AG04449 (cell line): ENCODE measurements around the gene STK32A.

Source experiments
- CTCF ChIA-PET: fragments of 350-600 bp; formaldehyde crosslinking; extraction: SDS; loops from one replicate; lab custom pipeline; 2021; ENCODE audit warnings: antibody characterized with exemption; lab: Yijun Ruan, JAX
- POLR2A ChIA-PET: fragments of 400-600, 350-600 bp; formaldehyde crosslinking; extraction: SDS; loops from one replicate; lab custom pipeline; 2020; ENCODE audit warnings: antibody characterized with exemption, inconsistent platforms; lab: Yijun Ruan, JAX
- DNase-seq: peaks from one replicate; pipeline ENCODE4 v3.0.0-alpha.2; 2010; ENCODE audit warnings: low read depth, low spot score
- H3K4me3 ChIP-seq: 2 replicates; pipeline ENCODE4 v1.5.1; 2011; ENCODE audit warnings: low read depth, mild to moderate bottlenecking, control low read depth, low read length
- TF ChIP-seq, protein P1 (sequence below): IDR thresholded peaks from one replicate; pipeline ENCODE4 v1.5.1; 2011; ENCODE audit warnings: mild to moderate bottlenecking, moderate library complexity, low read length, control low read depth, inconsistent platforms; ENCODE audit not compliant: insufficient read depth; ENCODE audit errors: missing control alignments

Gene STK32A

DNA sequence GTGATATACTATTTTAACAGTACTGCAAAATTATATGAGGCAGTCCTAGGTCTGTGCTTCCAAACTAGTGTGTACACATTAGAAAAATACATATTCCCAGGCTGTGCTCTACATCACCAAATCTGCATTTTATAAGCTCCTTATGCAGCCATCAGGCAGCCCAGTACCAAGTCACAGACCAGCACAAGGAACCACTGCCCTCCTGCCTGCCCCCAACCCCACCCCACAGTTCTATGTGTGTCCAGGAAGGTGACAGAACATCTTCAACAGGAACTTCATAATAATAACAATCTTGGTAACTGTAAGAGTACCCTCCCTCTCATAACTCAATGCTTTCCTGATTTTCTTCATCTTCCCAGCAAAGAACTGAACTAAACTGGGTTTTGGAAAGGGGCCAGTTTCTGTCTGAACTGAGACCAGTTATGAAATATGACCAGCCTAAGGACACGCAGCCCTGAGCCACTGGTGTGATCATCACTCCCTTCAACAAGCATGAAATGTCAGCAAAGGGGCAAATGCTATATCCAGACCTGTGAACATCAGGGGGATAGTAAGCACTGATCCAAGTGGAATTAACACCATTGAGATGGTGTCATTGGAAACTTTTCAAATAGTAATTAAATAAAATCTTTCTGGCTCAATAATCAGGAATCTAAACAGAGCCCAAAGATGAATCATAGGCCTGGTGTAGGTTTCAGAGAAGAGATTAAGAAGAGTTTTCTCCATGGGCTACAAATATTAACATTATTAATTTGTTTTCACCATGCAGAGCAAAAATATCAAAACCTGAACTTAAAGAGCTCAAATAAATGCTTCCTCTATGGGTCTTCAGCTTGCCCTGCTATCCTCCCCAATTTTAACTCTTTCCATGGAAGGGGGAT is 192.9 kb downstream of the STK32A start:
- DNase-seq, result no peak
- ChIA-PET POLR2A (interaction anchor here (0.7 kb wide), 1 partner anchor 11 kb away, joined by 3 read pairs; no protein-coding TSS in a partner anchor), CTCF (interaction anchor here (1.1 to 3.9 kb wide), 4 partner anchors 7 to 329 kb away, joined by 3 to 21 read pairs (median 4); no protein-coding TSS in a partner anchor)
- TF ChIP-seq, protein P1, sequence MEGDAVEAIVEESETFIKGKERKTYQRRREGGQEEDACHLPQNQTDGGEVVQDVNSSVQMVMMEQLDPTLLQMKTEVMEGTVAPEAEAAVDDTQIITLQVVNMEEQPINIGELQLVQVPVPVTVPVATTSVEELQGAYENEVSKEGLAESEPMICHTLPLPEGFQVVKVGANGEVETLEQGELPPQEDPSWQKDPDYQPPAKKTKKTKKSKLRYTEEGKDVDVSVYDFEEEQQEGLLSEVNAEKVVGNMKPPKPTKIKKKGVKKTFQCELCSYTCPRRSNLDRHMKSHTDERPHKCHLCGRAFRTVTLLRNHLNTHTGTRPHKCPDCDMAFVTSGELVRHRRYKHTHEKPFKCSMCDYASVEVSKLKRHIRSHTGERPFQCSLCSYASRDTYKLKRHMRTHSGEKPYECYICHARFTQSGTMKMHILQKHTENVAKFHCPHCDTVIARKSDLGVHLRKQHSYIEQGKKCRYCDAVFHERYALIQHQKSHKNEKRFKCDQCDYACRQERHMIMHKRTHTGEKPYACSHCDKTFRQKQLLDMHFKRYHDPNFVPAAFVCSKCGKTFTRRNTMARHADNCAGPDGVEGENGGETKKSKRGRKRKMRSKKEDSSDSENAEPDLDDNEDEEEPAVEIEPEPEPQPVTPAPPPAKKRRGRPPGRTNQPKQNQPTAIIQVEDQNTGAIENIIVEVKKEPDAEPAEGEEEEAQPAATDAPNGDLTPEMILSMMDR, result no peak
- no peak overlapping the region for H3K4me3 ChIP-seq

DNA sequence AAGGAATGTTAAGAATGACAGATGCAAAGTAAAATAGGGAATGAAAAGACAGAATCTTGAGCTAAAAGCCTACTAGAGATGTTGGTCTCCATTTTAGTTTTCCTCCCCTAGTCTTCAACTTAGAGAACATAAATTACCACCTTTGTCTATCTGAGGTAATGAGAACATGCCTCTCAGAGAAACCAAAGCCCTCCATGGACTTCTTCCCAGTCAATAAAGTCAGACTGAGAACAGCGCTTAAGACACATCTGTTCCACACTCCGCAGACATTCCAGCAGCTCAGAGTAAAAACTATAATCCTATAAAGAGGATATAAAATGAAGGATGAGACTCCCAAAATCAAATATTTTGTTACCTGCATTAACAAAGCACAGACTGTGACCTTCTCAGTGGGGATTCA is 195.8 kb downstream of the STK32A start:
- no peak overlapping the region for H3K4me3 ChIP-seq
- ChIA-PET CTCF (interaction anchor here (0.8 to 1.4 kb wide), 6 partner anchors 10 to 151 kb away, joined by 3 to 4 read pairs (median 3); no protein-coding TSS in a partner anchor), POLR2A (interaction anchor here (0.6 kb wide), 1 partner anchor 27 kb away, joined by 4 read pairs; no protein-coding TSS in a partner anchor)
- no peak for DNase-seq
- TF ChIP-seq, protein P1, result no peak

GRCh38 chr5:147431586-147431985 is 196.8 kb downstream of the STK32A start:
- POLR2A ChIA-PET, result no interaction called here
- CTCF ChIA-PET, result interaction anchor here (0.8 to 1.3 kb wide), 4 partner anchors 9 to 145 kb away, joined by 3 to 4 read pairs (median 4); no protein-coding TSS in a partner anchor
- no peak overlapping the region for H3K4me3 ChIP-seq
- TF ChIP-seq, protein P1, result no peak
- no peak for DNase-seq

DNA sequence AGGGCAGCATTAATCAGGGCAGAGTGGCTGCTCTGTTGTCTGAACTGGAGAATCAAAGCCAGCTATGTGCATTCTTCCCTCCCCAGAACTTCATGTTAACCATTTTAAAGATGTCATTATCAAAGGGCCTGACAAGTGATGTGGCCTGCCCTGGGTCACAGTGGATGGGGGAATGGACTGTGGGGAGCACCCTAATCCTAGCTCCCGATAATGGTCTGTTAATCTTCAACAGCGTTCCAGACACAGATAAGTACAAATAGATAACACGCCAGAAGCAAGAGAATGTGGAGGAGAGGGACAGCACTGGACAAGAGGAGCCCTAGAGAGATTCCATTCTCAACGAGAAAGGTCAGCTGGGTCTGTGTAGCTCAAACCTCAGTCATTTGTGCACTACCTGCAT is 197.5 kb downstream of the STK32A start:
- ChIA-PET CTCF (no interaction called here), POLR2A (no interaction called here)
- DNase-seq, result no peak
- H3K4me3 ChIP-seq, result no peak overlapping the region
- TF ChIP-seq, protein P1, result no peak

- ChIA-PET CTCF (interaction anchor here (1.0 to 1.7 kb wide), 6 partner anchors 8 to 145 kb away, joined by 3 to 5 read pairs (median 3); no protein-coding TSS in a partner anchor), POLR2A (no interaction called here)
- TF ChIP-seq, protein P1, result no peak
Observed at GRCh38 chr5:147434049-147434448, 199.2 kb downstream of the STK32A start.

GRCh38 chr5:147436596-147436995 is 201.8 kb downstream of the STK32A start:
- no peak for DNase-seq
- ChIA-PET CTCF (interaction anchor here (1.6 to 1.7 kb wide), 2 partner anchors 122 to 142 kb away, joined by 4 to 8 read pairs; no protein-coding TSS in a partner anchor), POLR2A (no interaction called here)
- no peak overlapping the region for H3K4me3 ChIP-seq
- TF ChIP-seq, protein P1, result no peak

More at GRCh38 chr5:147434049-147434448, 199.2 kb downstream of the STK32A start:
- DNase-seq, result no peak
- H3K4me3 ChIP-seq, result no peak overlapping the region
